Left ventricle myocardium inferior (tissue), 1 donor: ENCODE measurements around the gene CKLF. TPM values are rescaled to one million over a fixed set of nuclear protein-coding genes. Genes with fewer than 3 reads are reported as not detected.
A peak's percentile ranks its signal among the peaks of the same experiment; 100 is the strongest.

ENCODE experiments used
- DNase-seq: peaks from one replicate; pipeline ENCODE4 v3.0.0-alpha.2; 2020
- H3K27ac ChIP-seq: fragments of 200-600 bp; replicated peaks from 2 replicates; pipeline ENCODE4 v1.8.0; 2021
- H3K27me3 ChIP-seq: fragments of 200-600 bp; 2 replicates; pipeline ENCODE4 v1.8.0; 2021; ENCODE audit warnings: low read depth
- H3K36me3 ChIP-seq: fragments of 200-600 bp; 2 replicates; pipeline ENCODE4 v1.8.0; 2021
- H3K4me1 ChIP-seq: fragments of 200-600 bp; 2 replicates; pipeline ENCODE4 v1.8.0; 2021
- H3K4me3 ChIP-seq: fragments of 200-600 bp; 2 replicates; pipeline ENCODE4 v1.8.0; 2021; ENCODE audit warnings: mild to moderate bottlenecking, moderate library complexity
- H3K9me3 ChIP-seq: fragments of 200-600 bp; replicated peaks from 2 replicates; pipeline ENCODE4 v1.8.0; 2021
- intact Hi-C: fragments of 100-400 bp; cut with micrococcal nuclease; formaldehyde crosslinking; loops from one replicate; pipeline ENCODE4 v1.11.0; 2022
- long read RNA-seq: library from polyadenylated mRNA; unstranded; transcript quantifications from one replicate; pipeline ENCODE4 v2.0.0, GENCODE V29; 2021
- total RNA-seq: library from RNA; stranded (reverse); fragmentation: NEBNext Ultra II Directional; extraction: Animal tissue kit (Norgen Biotek cat#: 25700); gene quantifications from one replicate; pipeline ENCODE4 v1.2.1, GENCODE V29; 2021
- TF ChIP-seq, protein P1 (sequence below): fragments of 200-600 bp; IDR thresholded peaks from 2 replicates; pipeline ENCODE4 v1.8.0; 2021; ENCODE audit warnings: antibody characterized with exemption, mild to moderate bottlenecking, borderline replicate concordance
- donor health status: DM: no; HTN: yes; CAD: no; lungs with severe emphysema.

Gene CKLF, protein sequence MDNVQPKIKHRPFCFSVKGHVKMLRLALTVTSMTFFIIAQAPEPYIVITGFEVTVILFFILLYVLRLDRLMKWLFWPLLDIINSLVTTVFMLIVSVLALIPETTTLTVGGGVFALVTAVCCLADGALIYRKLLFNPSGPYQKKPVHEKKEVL
- 7.8 TPM for total RNA-seq
- long read RNA-seq, partial matches to known transcripts, result 0 of 5 reads
- long read RNA-seq, other reads (novel, unspliced or antisense), result 0 of 5 reads

DNA sequence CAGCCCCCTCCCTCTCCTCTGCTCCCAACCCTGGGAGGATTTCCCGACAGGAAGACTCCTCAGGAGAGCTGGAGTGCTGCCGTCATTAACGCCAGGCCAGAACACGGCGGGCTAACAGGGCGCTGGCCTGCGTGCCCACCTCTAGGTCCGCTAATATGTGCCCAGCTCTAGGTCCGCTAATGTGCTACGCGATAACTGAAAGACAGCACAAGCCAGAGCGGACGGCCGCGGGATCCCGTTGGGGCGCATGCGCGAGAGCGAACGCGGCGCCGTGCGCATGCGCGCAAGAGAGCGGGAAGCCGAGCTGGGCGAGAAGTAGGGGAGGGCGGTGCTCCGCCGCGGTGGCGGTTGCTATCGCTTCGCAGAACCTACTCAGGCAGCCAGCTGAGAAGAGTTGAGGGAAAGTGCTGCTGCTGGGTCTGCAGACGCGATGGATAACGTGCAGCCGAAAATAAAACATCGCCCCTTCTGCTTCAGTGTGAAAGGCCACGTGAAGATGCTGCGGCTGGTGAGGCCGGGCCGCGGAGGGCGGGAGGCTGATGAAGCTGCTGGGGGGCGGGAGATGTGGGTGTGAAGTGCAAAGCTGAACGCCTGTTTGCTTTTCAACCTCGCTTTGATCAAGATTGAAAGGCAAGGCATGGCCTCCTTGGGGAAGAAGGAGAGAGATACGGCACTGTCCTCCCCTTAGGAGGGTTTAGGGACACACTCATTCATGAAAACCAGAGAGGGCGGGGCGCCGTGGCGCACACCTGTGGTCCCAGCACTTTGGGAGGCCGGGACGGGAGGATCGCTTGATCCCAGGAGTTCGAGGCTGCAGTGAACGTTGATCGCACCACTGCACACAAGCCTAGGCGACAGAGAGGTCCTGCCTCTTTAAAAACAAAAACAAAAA lies at the start of gene CKLF:
Gene CKLF (plus strand): TSS at position 291 of the 892 bp plus-strand sequence. CDS start 140 bp downstream, at position 431.
- Histone ChIP-seq H3K4me3 (peak within 1 kb of the TSS; percentile 77), H3K9me3 (no peaks in the 10 kb centered on the region), H3K36me3 (no peaks in the 10 kb centered on the region), H3K27me3 (no peaks in the 10 kb centered on the region), H3K27ac (peak within 1 kb of the TSS; percentile 99), H3K4me1 (peaks cover 70% of the 10 kb centered on the region)
- intact Hi-C loops, result loop anchor here (10.0 kb wide), 1 partner anchor 52 kb away; the partner anchor contains the start of gene CMTM3
- peak; percentile 91 for DNase-seq
- TF ChIP-seq, protein P1, sequence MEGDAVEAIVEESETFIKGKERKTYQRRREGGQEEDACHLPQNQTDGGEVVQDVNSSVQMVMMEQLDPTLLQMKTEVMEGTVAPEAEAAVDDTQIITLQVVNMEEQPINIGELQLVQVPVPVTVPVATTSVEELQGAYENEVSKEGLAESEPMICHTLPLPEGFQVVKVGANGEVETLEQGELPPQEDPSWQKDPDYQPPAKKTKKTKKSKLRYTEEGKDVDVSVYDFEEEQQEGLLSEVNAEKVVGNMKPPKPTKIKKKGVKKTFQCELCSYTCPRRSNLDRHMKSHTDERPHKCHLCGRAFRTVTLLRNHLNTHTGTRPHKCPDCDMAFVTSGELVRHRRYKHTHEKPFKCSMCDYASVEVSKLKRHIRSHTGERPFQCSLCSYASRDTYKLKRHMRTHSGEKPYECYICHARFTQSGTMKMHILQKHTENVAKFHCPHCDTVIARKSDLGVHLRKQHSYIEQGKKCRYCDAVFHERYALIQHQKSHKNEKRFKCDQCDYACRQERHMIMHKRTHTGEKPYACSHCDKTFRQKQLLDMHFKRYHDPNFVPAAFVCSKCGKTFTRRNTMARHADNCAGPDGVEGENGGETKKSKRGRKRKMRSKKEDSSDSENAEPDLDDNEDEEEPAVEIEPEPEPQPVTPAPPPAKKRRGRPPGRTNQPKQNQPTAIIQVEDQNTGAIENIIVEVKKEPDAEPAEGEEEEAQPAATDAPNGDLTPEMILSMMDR, result no peak

DNA sequence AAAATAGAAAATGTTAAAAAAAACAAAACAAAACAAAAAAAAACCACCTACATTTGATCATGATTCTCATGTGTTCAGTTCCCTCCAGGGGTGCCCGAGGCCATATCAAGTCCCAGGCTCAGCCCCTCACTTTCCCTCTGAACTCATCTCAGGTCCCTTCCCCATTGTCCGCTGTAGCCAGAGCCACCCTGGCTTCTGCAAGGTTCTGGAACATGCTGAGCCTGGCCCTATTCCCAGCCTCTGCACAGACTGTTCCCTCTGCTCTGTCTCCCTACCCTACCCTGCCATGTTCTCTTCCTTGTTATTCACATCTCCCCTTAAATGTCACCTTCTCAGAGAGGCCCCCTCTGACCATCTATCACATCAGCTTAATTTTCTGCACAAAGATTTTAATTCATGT lies 49.3 kb upstream of the CKLF start:
- peak; percentile 70 for DNase-seq

DNA sequence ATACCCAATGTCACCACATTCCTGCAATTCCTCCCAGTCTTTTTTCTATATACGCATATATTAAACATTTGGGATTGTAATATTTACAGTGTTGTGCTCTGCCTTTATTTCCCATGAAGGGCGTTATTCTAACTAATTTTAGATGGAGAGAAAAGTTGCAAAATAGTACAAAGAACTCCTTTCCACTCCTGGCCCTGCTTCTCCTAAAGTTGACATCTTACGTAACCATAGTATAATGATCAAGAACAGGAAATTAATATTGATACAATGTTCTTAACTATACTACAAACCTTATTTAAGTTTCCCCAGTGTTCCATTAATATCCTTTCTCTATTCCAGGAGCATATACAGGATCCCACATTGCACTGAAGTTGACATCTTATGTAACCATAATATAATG lies 48.8 kb upstream of the CKLF start:
- Histone ChIP-seq H3K27ac (peak overlapping the region; percentile 68), H3K36me3 (peaks cover 3% of the 10 kb centered on the region), H3K4me3 (no peak overlapping the region), H3K9me3 (no peaks in the 10 kb centered on the region), H3K27me3 (no peaks in the 10 kb centered on the region), H3K4me1 (peaks cover 33% of the 10 kb centered on the region)
- TF ChIP-seq, protein P1, result no peak
- no peak for DNase-seq
- intact Hi-C loops, result no loop called here

More for the DNA sequence above, 49.3 kb upstream of the CKLF start:
- Histone ChIP-seq H3K27me3 (no peaks in the 10 kb centered on the region), H3K9me3 (no peaks in the 10 kb centered on the region), H3K36me3 (no peaks in the 10 kb centered on the region), H3K4me1 (peaks cover 27% of the 10 kb centered on the region), H3K27ac (peak overlapping the region; percentile 68), H3K4me3 (peak overlapping the region; percentile 6)
- TF ChIP-seq, protein P1, result no peak
- intact Hi-C loops, result no loop called here

DNA sequence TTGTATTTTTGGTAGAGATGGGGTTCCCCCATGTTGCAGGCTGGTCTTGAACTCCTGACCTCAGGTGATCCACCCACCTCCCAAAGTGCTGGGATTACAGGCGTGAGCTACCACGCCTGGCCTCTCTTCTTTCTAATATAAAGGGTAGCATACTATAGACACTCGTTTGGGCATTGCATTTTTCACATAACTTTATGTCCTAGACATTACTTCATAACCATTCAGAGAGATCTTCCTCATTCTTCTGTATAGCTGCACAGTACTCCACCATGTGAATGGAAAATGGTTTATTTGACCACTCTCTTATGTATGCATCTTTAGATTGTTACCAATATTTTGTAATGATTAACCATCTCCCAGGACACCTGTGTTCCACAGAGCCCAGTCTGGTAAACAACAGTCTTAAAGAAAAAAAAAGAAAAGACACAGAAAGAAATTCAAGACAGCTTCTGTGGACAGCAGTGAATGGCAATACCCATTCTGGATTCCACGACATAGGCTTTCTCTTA lies 44.6 kb upstream of the CKLF start:
- no peaks in the 10 kb centered on the region for H3K27me3 ChIP-seq
- DNase-seq, result no peak
- H3K4me1 ChIP-seq, result peaks cover 54% of the 10 kb centered on the region
- no peak overlapping the region for H3K4me3 ChIP-seq
- H3K27ac ChIP-seq, result peak overlapping the region; percentile 55
- peaks cover 9% of the 10 kb centered on the region for H3K36me3 ChIP-seq
- TF ChIP-seq, protein P1, result no peak
- H3K9me3 ChIP-seq, result no peaks in the 10 kb centered on the region
- intact Hi-C loops, result no loop called here

DNA sequence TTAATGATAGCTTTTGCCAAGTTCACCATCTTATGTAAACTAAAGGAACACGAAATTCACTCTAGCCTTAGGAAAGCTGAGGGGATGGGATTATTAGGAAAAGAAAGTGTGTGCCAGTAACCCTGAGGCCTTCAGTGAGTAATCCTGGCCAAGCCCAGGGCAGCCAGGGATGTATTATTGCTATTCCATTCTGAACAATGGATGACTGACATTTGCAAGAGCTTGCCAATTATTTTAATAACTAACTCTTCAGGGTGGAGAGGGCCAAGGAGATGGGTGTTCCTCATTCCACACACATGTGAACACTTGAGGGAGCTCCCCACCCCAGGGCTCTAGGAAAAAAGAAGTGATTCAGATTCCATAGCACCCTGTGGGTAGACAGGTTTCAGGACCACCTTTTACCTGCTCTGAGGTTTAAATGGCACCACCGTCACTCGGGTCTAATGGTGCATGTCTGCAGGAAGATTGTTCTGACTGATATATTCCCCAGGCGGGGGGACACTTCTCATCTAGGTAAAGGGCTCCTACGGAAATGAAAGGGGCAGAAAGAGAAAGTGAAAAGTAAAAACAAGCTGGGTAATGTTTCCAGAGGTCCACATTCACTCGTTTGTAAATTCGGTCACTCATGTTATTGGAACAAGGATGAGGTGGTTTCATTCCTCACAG lies 44.0 kb upstream of the CKLF start:
- H3K36me3 ChIP-seq, result peaks cover 13% of the 10 kb centered on the region
- H3K4me1 ChIP-seq, result peaks cover 54% of the 10 kb centered on the region
- no peaks in the 10 kb centered on the region for H3K27me3 ChIP-seq
- TF ChIP-seq, protein P1, result no peak
- intact Hi-C loops, result no loop called here
- H3K9me3 ChIP-seq, result no peaks in the 10 kb centered on the region
- peak overlapping the region; percentile 55 for H3K27ac ChIP-seq
- H3K4me3 ChIP-seq, result no peak overlapping the region
- no peak for DNase-seq
